ENCODE data around the gene GPR156. TPM values are rescaled to one million over a fixed set of nuclear protein-coding genes. Genes with fewer than 3 reads are reported as not detected.

The GPR156 gene
- total RNA-seq, 1 donor from 2014 or later = 0.07 TPM

DNA sequence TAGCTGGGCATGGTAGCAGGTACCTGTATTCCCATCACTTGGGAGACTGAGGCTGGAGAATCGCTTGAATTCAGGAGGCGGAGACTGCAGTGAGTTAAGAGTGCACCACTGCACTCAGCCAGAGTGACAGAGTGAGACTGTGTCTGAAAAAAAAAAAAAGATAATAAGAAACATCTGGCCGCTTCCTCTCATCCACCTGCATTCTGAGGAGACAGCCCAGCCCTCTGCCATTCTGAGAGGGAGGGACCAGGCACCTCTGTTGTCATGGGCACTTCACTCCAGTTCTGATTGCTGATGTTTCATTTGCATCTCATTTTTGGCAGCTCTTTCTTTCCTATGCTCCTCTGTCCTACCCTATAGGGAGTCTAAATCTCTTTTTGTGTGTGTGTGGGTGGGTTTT is 154.4 kb downstream of the GPR156 start:
- intact Hi-C loops (cut with micrococcal nuclease) = no loop called here

DNA sequence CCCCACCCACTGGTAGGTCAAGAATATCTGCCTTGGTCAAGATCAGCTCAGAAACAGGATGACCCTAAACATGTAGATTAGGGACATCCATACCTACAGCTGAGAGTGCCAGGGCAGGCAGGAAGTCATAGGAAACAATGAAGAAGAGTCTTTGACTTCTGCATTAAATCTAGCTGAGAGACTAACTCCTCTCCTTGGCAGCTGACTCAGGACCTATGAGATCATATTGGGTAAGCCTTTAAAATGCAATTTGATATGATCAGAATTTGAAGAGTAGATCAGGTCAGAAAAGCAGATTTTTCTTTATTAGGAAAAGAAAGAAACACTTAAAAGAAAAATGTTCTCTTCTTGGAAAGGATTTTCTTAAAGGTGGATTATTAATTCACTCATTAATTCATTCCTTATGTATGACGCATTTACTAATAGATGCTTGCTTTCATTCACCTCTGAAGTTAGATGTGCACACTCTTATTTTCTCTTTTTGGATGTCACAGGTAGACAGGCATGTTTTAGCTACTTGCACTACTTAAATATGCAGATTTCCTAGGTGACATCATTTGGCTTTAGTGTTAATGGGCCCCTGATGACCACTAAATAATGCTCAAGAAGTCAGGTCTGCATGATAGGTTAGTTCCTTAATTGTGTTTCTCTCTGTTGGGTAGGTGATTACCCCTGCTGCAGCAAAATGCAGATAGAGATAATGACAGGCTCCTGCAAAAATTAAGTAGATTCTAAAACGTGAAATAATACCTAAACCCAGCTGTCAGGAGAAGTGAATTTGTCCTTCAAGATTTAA is 155.1 kb downstream of the GPR156 start:
- intact Hi-C loops (cut with micrococcal nuclease) = no loop called here

DNA sequence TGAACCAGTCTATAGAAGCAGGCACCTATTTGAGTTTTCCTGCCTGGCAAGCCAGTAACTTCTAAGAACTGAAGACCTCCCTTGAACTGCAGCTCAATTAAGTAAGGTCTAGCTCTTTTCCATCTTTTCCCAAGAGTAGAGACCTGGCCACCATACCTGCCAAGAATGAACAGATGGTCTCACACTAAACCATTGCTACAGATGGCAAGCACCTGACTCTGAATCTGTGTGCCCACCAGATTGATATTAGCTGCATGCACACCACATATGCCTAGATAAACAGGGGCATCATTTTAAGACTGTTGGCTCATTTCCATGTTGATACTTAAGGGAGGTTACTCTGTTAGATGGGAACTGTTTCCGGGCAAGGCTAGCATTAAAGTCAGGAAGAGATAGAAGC is 156.0 kb downstream of the GPR156 start:
- intact Hi-C loops (cut with micrococcal nuclease) = no loop called here

DNA sequence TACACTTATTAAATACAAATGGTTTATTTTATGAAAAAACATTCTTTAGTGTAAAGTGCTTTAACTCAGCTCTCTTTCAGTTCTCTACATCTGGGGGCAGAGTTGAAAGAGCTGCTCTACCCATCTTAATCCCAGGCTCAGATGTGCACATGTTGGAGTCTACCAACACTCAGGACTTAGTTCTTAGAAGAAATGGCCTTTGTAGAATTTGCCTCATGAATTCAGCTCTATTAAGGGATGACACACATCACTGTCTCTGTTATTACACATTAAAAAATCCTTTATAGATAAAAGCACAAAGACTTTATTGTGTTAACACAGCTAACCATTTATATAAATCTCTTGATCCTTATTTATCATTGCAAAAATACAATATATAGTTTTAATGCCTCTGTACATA is 159.0 kb downstream of the GPR156 start:
- intact Hi-C loops (cut with micrococcal nuclease) = no loop called here

DNA sequence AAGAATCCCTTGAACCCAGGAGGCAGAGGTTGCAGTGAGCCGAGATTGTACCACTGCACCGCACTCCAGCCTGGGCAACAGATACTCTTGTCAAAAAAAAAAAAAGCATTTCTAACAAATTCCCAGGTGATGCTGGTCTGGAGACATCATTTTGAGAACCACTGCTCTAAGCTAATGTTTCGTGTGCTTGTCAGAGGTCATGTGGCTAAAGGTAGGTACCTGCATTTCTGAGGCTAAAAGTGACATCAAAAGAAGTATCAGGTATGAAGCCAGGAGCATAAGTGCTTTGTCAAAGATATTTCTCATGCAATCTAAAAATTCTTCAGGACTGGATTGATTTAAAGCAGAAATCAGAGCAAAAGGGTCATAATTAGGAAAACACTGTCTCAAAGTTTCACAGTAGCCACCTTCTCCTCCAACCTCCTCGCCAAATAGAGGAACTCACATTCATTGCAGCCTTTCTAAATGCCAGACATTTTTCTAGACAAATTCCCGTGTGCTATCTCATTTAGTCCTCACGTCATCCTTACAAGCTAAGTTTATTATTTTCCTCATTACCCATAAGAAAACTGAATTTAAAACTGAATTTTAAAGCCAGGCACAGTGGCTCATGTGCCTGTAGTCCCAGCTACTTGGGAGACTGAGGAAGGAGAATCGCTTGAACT is 165.0 kb downstream of the GPR156 start:
- intact Hi-C loops (cut with micrococcal nuclease) = no loop called here

Other genes starting within 250 kb of the GPR156 start
- gene GSK3B, start 190.8 kb downstream of the GPR156 start, total RNA-seq = 41.0 and 44.8 TPM in 2 replicates
- 22.8 and 23.4 TPM in 2 replicates for gene LRRC58, start 64.1 kb upstream of the GPR156 start, total RNA-seq
- 0.12 and 0.32 TPM in 2 replicates for gene FSTL1, start 165.8 kb upstream of the GPR156 start, total RNA-seq